ENCODE measurements around the gene KIF3A.

GRCh38 chr5:132766806-132767055, 29.4 kb upstream of the KIF3A start:
- no peak for TF ChIP-seq POLR2A (IDR thresholded peaks at IDR 0.05; ENCODE audit: low read length)
- no peak for TF ChIP-seq GATA1 (IDR thresholded peaks at IDR 0.05; ENCODE audit: low read depth, low read length)

Data from erythroblast (primary cell).